ENCODE data around the gene PKNOX2. TPM values are rescaled to one million over a fixed set of nuclear protein-coding genes. Genes with fewer than 3 reads are reported as not detected.
A peak's percentile ranks its signal among the peaks of the same experiment; 100 is the strongest.

The PKNOX2 gene
- total RNA-seq, 1 donor from 2014 or later = 21.5 TPM

GRCh38 chr11:125170001-125170509 is 5.5 kb downstream of the PKNOX2 start:
- H3K36me3 Mint-ChIP-seq (ENCODE audit: low read depth) = peaks cover 2% of the 10 kb centered on the region
- no peak for DNase-seq (ENCODE audit: low read depth, low spot score)
- peak overlapping the region; percentile 77 for H3K4me3 Mint-ChIP-seq
- TF ChIP-seq CTCF (conservative IDR thresholded peaks at IDR 0.05) = no peak
- peaks cover 13% of the 10 kb centered on the region for H3K27me3 Mint-ChIP-seq (ENCODE audit: low read depth)
- peaks cover 55% of the 10 kb centered on the region for H3K4me1 Mint-ChIP-seq
- peak overlapping the region; percentile 2 for H3K27ac Mint-ChIP-seq (ENCODE audit: unreplicated experiment)
- H3K9me3 Mint-ChIP-seq = no peaks in the 10 kb centered on the region

- Mint-ChIP-seq H3K9me3 (no peaks in the 10 kb centered on the region), H3K36me3 (ENCODE audit: low read depth) (peaks cover 2% of the 10 kb centered on the region), H3K27ac (ENCODE audit: unreplicated experiment) (no peak overlapping the region), H3K4me1 (peaks cover 54% of the 10 kb centered on the region), H3K27me3 (ENCODE audit: low read depth) (peaks cover 11% of the 10 kb centered on the region), H3K4me3 (peak overlapping the region; percentile 77)
- no peak for DNase-seq (ENCODE audit: low read depth, low spot score)
- TF ChIP-seq CTCF (conservative IDR thresholded peaks at IDR 0.05) = no peak
Observed at GRCh38 chr11:125170510-125171031, 6.0 kb downstream of the PKNOX2 start.

- Mint-ChIP-seq H3K4me3 (no peak overlapping the region), H3K36me3 (ENCODE audit: low read depth) (peaks cover 2% of the 10 kb centered on the region), H3K27me3 (ENCODE audit: low read depth) (peaks cover 6% of the 10 kb centered on the region), H3K27ac (ENCODE audit: unreplicated experiment) (no peak overlapping the region), H3K4me1 (peaks cover 51% of the 10 kb centered on the region), H3K9me3 (no peaks in the 10 kb centered on the region)
- no peak for DNase-seq (ENCODE audit: low read depth, low spot score)
- TF ChIP-seq CTCF (conservative IDR thresholded peaks at IDR 0.05) = no peak
Observed at GRCh38 chr11:125171974-125172373, 7.4 kb downstream of the PKNOX2 start.

- no peak for TF ChIP-seq CTCF (conservative IDR thresholded peaks at IDR 0.05)
- no peak for DNase-seq (ENCODE audit: low read depth, low spot score)
- Mint-ChIP-seq H3K4me3 (no peak overlapping the region), H3K9me3 (no peaks in the 10 kb centered on the region), H3K36me3 (ENCODE audit: low read depth) (peaks cover 2% of the 10 kb centered on the region), H3K4me1 (peaks cover 49% of the 10 kb centered on the region), H3K27me3 (ENCODE audit: low read depth) (peaks cover 13% of the 10 kb centered on the region), H3K27ac (ENCODE audit: unreplicated experiment) (no peak overlapping the region)
Observed at GRCh38 chr11:125173027-125173426, 8.5 kb downstream of the PKNOX2 start.

- no peak for DNase-seq (ENCODE audit: low read depth, low spot score)
- H3K4me1 Mint-ChIP-seq = peaks cover 44% of the 10 kb centered on the region
- H3K4me3 Mint-ChIP-seq = no peak overlapping the region
- TF ChIP-seq CTCF (conservative IDR thresholded peaks at IDR 0.05) = no peak
- H3K36me3 Mint-ChIP-seq (ENCODE audit: low read depth) = peaks cover 2% of the 10 kb centered on the region
- no peak overlapping the region for H3K27ac Mint-ChIP-seq (ENCODE audit: unreplicated experiment)
- H3K9me3 Mint-ChIP-seq = no peaks in the 10 kb centered on the region
- H3K27me3 Mint-ChIP-seq (ENCODE audit: low read depth) = peaks cover 13% of the 10 kb centered on the region
Observed at GRCh38 chr11:125173556-125173955, 9.0 kb downstream of the PKNOX2 start.
